ENCODE measurements around the gene ASGR2. TPM values are rescaled to one million over a fixed set of nuclear protein-coding genes. Genes with fewer than 3 reads are reported as not detected.
"Not testable (repeated sequence)": the region's sequence is repeated elsewhere in the genome, so short reads cannot be mapped to it uniquely, and the experiment has no call there.

The ASGR2 gene
- total RNA-seq, 1 donor from 2014 or later = 2.7 TPM

GRCh38 chr17:7130621-7131422, 16.2 kb upstream of the ASGR2 start:
- Mint-ChIP-seq H3K27me3 (peaks cover 2% of the 10 kb centered on the region), H3K27ac (peak overlapping the region; percentile 49), H3K9me3 (ENCODE audit: low read depth) (no peaks in the 10 kb centered on the region), H3K4me3 (ENCODE audit: low read depth) (no peak overlapping the region), H3K4me1 (ENCODE audit: low read depth) (peaks cover 21% of the 10 kb centered on the region), H3K36me3 (ENCODE audit: insufficient read depth) (no peaks in the 10 kb centered on the region)
- TF ChIP-seq, protein P1, sequence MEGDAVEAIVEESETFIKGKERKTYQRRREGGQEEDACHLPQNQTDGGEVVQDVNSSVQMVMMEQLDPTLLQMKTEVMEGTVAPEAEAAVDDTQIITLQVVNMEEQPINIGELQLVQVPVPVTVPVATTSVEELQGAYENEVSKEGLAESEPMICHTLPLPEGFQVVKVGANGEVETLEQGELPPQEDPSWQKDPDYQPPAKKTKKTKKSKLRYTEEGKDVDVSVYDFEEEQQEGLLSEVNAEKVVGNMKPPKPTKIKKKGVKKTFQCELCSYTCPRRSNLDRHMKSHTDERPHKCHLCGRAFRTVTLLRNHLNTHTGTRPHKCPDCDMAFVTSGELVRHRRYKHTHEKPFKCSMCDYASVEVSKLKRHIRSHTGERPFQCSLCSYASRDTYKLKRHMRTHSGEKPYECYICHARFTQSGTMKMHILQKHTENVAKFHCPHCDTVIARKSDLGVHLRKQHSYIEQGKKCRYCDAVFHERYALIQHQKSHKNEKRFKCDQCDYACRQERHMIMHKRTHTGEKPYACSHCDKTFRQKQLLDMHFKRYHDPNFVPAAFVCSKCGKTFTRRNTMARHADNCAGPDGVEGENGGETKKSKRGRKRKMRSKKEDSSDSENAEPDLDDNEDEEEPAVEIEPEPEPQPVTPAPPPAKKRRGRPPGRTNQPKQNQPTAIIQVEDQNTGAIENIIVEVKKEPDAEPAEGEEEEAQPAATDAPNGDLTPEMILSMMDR (IDR thresholded peaks at IDR 0.05; ENCODE audit: unreplicated experiment) = no peak
- DNase-seq (ENCODE audit: low spot score, unreplicated experiment) = no peak

DNA sequence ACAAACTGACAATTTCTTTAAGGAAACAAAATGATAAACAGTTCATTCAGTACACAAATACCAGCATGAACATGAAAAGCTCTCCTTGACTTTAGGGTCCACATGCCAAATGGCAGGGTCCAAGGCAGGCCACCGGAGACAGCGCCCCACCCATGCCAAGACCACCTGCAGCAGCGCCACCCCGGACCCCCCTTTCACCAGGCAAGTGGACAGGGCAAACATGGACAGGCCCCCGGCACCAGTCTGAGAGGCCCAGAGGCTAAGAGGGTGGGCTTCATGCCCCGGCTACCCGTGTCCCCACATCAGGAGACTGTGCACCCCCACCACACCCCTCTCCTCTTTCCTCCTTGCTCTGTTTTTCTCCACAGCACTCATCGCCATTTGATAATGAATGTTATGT, 14.7 kb upstream of the ASGR2 start:
- H3K4me1 Mint-ChIP-seq (ENCODE audit: low read depth) = peaks cover 21% of the 10 kb centered on the region
- no peak overlapping the region for H3K27ac Mint-ChIP-seq
- no peak for DNase-seq (ENCODE audit: low spot score, unreplicated experiment)
- H3K9me3 Mint-ChIP-seq (ENCODE audit: low read depth) = no peaks in the 10 kb centered on the region
- TF ChIP-seq, protein P1 (IDR thresholded peaks at IDR 0.05; ENCODE audit: unreplicated experiment) = no peak
- peaks cover 2% of the 10 kb centered on the region for H3K27me3 Mint-ChIP-seq
- H3K36me3 Mint-ChIP-seq (ENCODE audit: insufficient read depth) = no peaks in the 10 kb centered on the region
- no peak overlapping the region for H3K4me3 Mint-ChIP-seq (ENCODE audit: low read depth)

- Mint-ChIP-seq H3K9me3 (ENCODE audit: low read depth) (no peaks in the 10 kb centered on the region), H3K36me3 (ENCODE audit: insufficient read depth) (no peaks in the 10 kb centered on the region), H3K27ac (no peak overlapping the region), H3K4me1 (ENCODE audit: low read depth) (peaks cover 21% of the 10 kb centered on the region), H3K27me3 (peaks cover 4% of the 10 kb centered on the region), H3K4me3 (ENCODE audit: low read depth) (no peak overlapping the region)
- no peak for DNase-seq (ENCODE audit: low spot score, unreplicated experiment)
- TF ChIP-seq, protein P1 (IDR thresholded peaks at IDR 0.05; ENCODE audit: unreplicated experiment) = no peak
Observed at GRCh38 chr17:7128160-7128559, 13.5 kb upstream of the ASGR2 start.

GRCh38 chr17:7127501-7127900, 12.9 kb upstream of the ASGR2 start:
- not testable (repeated sequence) for H3K27me3 Mint-ChIP-seq; H3K4me3 Mint-ChIP-seq (ENCODE audit: low read depth); H3K9me3 Mint-ChIP-seq (ENCODE audit: low read depth); H3K36me3 Mint-ChIP-seq (ENCODE audit: insufficient read depth); H3K27ac Mint-ChIP-seq; DNase-seq (ENCODE audit: low spot score, unreplicated experiment)
- H3K4me1 Mint-ChIP-seq (ENCODE audit: low read depth) = peaks cover 16% of the 10 kb centered on the region

GRCh38 chr17:7126386-7126785, 11.8 kb upstream of the ASGR2 start:
- not testable (repeated sequence) for H3K36me3 Mint-ChIP-seq (ENCODE audit: insufficient read depth); H3K9me3 Mint-ChIP-seq (ENCODE audit: low read depth); H3K4me3 Mint-ChIP-seq (ENCODE audit: low read depth); H3K27ac Mint-ChIP-seq; DNase-seq (ENCODE audit: low spot score, unreplicated experiment); H3K27me3 Mint-ChIP-seq
- peaks cover 12% of the 10 kb centered on the region for H3K4me1 Mint-ChIP-seq (ENCODE audit: low read depth)

GRCh38 chr17:7124923-7125322, 10.3 kb upstream of the ASGR2 start:
- peaks cover 5% of the 10 kb centered on the region for H3K27me3 Mint-ChIP-seq

More at GRCh38 chr17:7124923-7125322, 10.3 kb upstream of the ASGR2 start:
- Mint-ChIP-seq H3K9me3 (ENCODE audit: low read depth) (no peaks in the 10 kb centered on the region), H3K4me3 (ENCODE audit: low read depth) (no peak overlapping the region), H3K4me1 (ENCODE audit: low read depth) (peaks cover 2% of the 10 kb centered on the region), H3K27ac (no peak overlapping the region), H3K36me3 (ENCODE audit: insufficient read depth) (no peaks in the 10 kb centered on the region)
- DNase-seq (ENCODE audit: low spot score, unreplicated experiment) = no peak
- TF ChIP-seq, protein P1 (IDR thresholded peaks at IDR 0.05; ENCODE audit: unreplicated experiment) = no peak
